Loucy (cell line): ENCODE measurements around the gene ALCAM.

ENCODE experiments used
- EZH2phosphoT487 ChIP-seq: fragments of 200-600 bp; IDR thresholded peaks from 2 replicates; pipeline ENCODE4 v1.6.1; 2018; ENCODE audit warnings: antibody characterized with exemption, mild to moderate bottlenecking, moderate library complexity, borderline replicate concordance
- TF ChIP-seq, protein P1 (sequence below): fragments of 200-600 bp; sonication (generic); conservative IDR thresholded peaks from 2 replicates; pipeline ENCODE4 v1.5.1; 2014; ENCODE audit warnings: mild to moderate bottlenecking, antibody characterized with exemption, low read length

- TF ChIP-seq, protein P1, sequence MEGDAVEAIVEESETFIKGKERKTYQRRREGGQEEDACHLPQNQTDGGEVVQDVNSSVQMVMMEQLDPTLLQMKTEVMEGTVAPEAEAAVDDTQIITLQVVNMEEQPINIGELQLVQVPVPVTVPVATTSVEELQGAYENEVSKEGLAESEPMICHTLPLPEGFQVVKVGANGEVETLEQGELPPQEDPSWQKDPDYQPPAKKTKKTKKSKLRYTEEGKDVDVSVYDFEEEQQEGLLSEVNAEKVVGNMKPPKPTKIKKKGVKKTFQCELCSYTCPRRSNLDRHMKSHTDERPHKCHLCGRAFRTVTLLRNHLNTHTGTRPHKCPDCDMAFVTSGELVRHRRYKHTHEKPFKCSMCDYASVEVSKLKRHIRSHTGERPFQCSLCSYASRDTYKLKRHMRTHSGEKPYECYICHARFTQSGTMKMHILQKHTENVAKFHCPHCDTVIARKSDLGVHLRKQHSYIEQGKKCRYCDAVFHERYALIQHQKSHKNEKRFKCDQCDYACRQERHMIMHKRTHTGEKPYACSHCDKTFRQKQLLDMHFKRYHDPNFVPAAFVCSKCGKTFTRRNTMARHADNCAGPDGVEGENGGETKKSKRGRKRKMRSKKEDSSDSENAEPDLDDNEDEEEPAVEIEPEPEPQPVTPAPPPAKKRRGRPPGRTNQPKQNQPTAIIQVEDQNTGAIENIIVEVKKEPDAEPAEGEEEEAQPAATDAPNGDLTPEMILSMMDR = no peak
- TF ChIP-seq EZH2phosphoT487 = no peak
Measured at GRCh38 chr3:105582015-105582414, 215.3 kb downstream of the ALCAM start.
